Keratinocyte (primary cell): ENCODE measurements around the gene CRTC2. TPM values are rescaled to one million over a fixed set of nuclear protein-coding genes. Genes with fewer than 3 reads are reported as not detected.

ENCODE experiments used
- DNase-seq: peaks from one replicate; pipeline ENCODE4 v3.0.0-alpha.2; 2011; ENCODE audit warnings: low read depth, missing footprints, low spot score
- FAIRE-seq: peaks from 2 replicates; lab custom pipeline; 2011; peaks lifted over from hg19 to GRCh38; lab: Jason Lieb, UNC
- H2AFZ ChIP-seq: 2 replicates; pipeline ENCODE4 v1.6.0; 2012; ENCODE audit warnings: low read length, control low read depth, inconsistent platforms; ENCODE audit not compliant: control insufficient read depth
- H3K27ac ChIP-seq: 2 replicates; pipeline ENCODE4 v1.5.1; 2011; ENCODE audit warnings: low read length; ENCODE audit not compliant: control insufficient read depth, insufficient read depth
- H3K27me3 ChIP-seq: 3 replicates; pipeline ENCODE4 v1.6.0; 2011; ENCODE audit warnings: low read length; ENCODE audit not compliant: control insufficient read depth, insufficient read depth; ENCODE audit errors: extremely low read depth
- H3K36me3 ChIP-seq, 2 experiments: 2 replicates in 1 of 2; 3 replicates in 1 of 2; pipeline ENCODE4 v1.5.1; 2011; ENCODE audit warnings: low read length in 2 of 2, mild to moderate bottlenecking in 1 of 2; ENCODE audit not compliant: control insufficient read depth in 2 of 2, insufficient read depth in 2 of 2; ENCODE audit errors: extremely low read depth in 1 of 2
- H3K4me1 ChIP-seq: 3 replicates; pipeline ENCODE4 v1.5.1; 2011; ENCODE audit warnings: low read length; ENCODE audit not compliant: control insufficient read depth, insufficient read depth; ENCODE audit errors: extremely low read depth
- H3K4me2 ChIP-seq: 3 replicates; pipeline ENCODE4 v1.6.0; 2011; ENCODE audit warnings: low read depth, low read length; ENCODE audit not compliant: control insufficient read depth, insufficient read depth; ENCODE audit errors: extremely low read depth
- H3K4me3 ChIP-seq, 3 experiments: fragments of 200-600 bp in 1 of 3; sonication (generic) in 1 of 3; 2 replicates in 2 of 3; 3 replicates in 1 of 3; pipeline ENCODE4 v1.5.1; 2011 to 2016; ENCODE audit warnings: low read length in 3 of 3, mild to moderate bottlenecking in 3 of 3, control low read depth in 2 of 3, inconsistent platforms in 1 of 3, low read depth in 1 of 3, mixed read lengths in 1 of 3, mixed run types in 1 of 3, moderate library complexity in 1 of 3; ENCODE audit not compliant: control insufficient read depth in 2 of 3, insufficient read depth in 2 of 3; ENCODE audit errors: extremely low read depth in 1 of 3
- H3K79me2 ChIP-seq: 2 replicates; pipeline ENCODE4 v1.6.0; 2012; ENCODE audit warnings: low read length; ENCODE audit not compliant: control insufficient read depth, insufficient read depth
- H3K9ac ChIP-seq: 3 replicates; pipeline ENCODE4 v1.6.0; 2011; ENCODE audit warnings: low read length; ENCODE audit not compliant: control insufficient read depth, insufficient read depth; ENCODE audit errors: extremely low read depth
- H3K9me1 ChIP-seq: 3 replicates; pipeline ENCODE4 v1.6.0; 2011; ENCODE audit warnings: low read length; ENCODE audit not compliant: control insufficient read depth, insufficient read depth; ENCODE audit errors: extremely low read depth
- H3K9me3 ChIP-seq: 2 replicates; pipeline ENCODE4 v1.5.1; 2012; ENCODE audit warnings: low read depth, low read length; ENCODE audit not compliant: control insufficient read depth
- H4K20me1 ChIP-seq: 3 replicates; pipeline ENCODE4 v1.6.0; 2011; ENCODE audit warnings: low read length; ENCODE audit not compliant: control insufficient read depth, insufficient read depth; ENCODE audit errors: extremely low read depth
- CTCF ChIP-seq, 3 experiments: IDR thresholded peaks in 1 of 3; conservative IDR thresholded peaks in 1 of 3; optimal IDR thresholded peaks in 1 of 3; 2 replicates in 2 of 3; 3 replicates in 1 of 3; pipeline versions ENCODE3 to v1.5.1; 2011; ENCODE audit warnings: low read length in 3 of 3, mild to moderate bottlenecking in 3 of 3, moderate library complexity in 2 of 3, control low read depth in 1 of 3, inconsistent platforms in 1 of 3; ENCODE audit not compliant: insufficient read depth in 2 of 3; ENCODE audit errors: extremely low read depth in 1 of 3
- EZH2 ChIP-seq: IDR thresholded peaks from one replicate; pipeline ENCODE4 v1.6.1; 2012; ENCODE audit warnings: inconsistent platforms, mild to moderate bottlenecking, low read length, moderate library complexity
- dilution Hi-C: fragments of 300-500 bp; cut with MboI; formaldehyde crosslinking; loops from one replicate; pipeline ENCODE4 v1.7.0; 2020; ENCODE audit warnings: low sequenced_read_pairs; ENCODE audit not compliant: extremely low pct_ligation_motif_present
- polyA plus RNA-seq, 5 experiments: library from polyadenylated mRNA; depleted of rRNA in 3 of 5; stranded (reverse) in 3 of 5; stranded (forward) in 1 of 5; unstranded in 1 of 5; fragments of >200 nt; gene quantifications; 1 replicate in 1 of 5; 2 replicates in 3 of 5; 3 replicates in 1 of 5; pipeline versions ENCODE4 v1.2.1 to v1.2.3, GENCODE V29; 2011 to 2012; ENCODE audit warnings: missing spikeins in 2 of 5, low read depth in 1 of 5, low replicate concordance in 1 of 5

Gene CRTC2
- polyA plus RNA-seq, 1 donor (not counting 4 experiments of a cell fraction or from before 2014, with no cell fraction given): 15.9 TPM

GRCh38 chr1:153934746-153935145, 23.7 kb downstream of the CRTC2 start:
- H3K4me1 ChIP-seq: no peaks in the 10 kb centered on the region
- H3K27ac ChIP-seq: no peak overlapping the region
- H3K4me2 ChIP-seq: no peak overlapping the region
- DNase-seq (no peak), FAIRE-seq (no peak)
- dilution Hi-C loops: no loop called here
- H3K4me3 ChIP-seq: no peak overlapping the region
- no peak overlapping the region for H2AFZ ChIP-seq
- peaks cover 37 to 41% of the 10 kb centered on the region in 2 experiments for H3K36me3 ChIP-seq
- H3K9me3 ChIP-seq: no peaks in the 10 kb centered on the region
- H3K79me2 ChIP-seq: no peaks in the 10 kb centered on the region
- H3K9me1 ChIP-seq: no peaks in the 10 kb centered on the region
- no peaks in the 10 kb centered on the region for H3K27me3 ChIP-seq
- TF ChIP-seq CTCF (optimal IDR thresholded peaks at IDR 0.05 in 1 of 3, IDR thresholded peaks at IDR 0.05 in 1 of 3, conservative IDR thresholded peaks at IDR 0.05 in 1 of 3; ENCODE audit: extremely low read depth in 1 of 3, insufficient read depth in 2 of 3, low read length in 3 of 3) (no peak), EZH2 (no peak)
- H4K20me1 ChIP-seq: no peaks in the 10 kb centered on the region
- H3K9ac ChIP-seq: no peak overlapping the region

DNA sequence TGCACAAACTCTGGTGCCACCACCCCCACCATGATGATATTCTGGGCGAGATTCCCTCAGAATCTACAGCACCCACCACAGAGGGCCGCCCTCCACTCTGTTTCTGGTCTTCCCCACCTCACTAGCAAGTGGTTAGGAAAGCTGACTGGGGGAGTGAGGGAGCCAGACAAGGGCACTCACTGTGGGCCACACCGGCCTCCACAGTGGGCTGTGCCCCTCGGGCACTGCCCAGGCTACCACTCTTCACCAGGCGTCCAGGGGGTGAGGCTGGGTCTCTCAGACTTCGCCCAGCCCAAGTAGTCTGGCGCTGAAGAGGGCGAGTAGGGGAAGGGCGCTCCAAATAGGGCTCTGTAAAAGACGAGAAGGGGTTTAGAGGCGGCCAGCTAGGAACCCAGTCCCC, 24.5 kb downstream of the CRTC2 start:
- H3K4me2 ChIP-seq: no peak overlapping the region
- no peak overlapping the region for H3K27ac ChIP-seq
- no peak overlapping the region for H3K4me3 ChIP-seq
- no peaks in the 10 kb centered on the region for H3K4me1 ChIP-seq
- no peaks in the 10 kb centered on the region for H4K20me1 ChIP-seq
- no peak overlapping the region for H2AFZ ChIP-seq
- H3K27me3 ChIP-seq: no peaks in the 10 kb centered on the region
- H3K9me1 ChIP-seq: no peaks in the 10 kb centered on the region
- no peak overlapping the region for H3K9ac ChIP-seq
- dilution Hi-C loops: no loop called here
- H3K79me2 ChIP-seq: no peaks in the 10 kb centered on the region
- no peak for FAIRE-seq
- peaks cover 32 to 40% of the 10 kb centered on the region in 2 experiments for H3K36me3 ChIP-seq
- no peak for DNase-seq
- no peaks in the 10 kb centered on the region for H3K9me3 ChIP-seq
- no peak for TF ChIP-seq EZH2

DNA sequence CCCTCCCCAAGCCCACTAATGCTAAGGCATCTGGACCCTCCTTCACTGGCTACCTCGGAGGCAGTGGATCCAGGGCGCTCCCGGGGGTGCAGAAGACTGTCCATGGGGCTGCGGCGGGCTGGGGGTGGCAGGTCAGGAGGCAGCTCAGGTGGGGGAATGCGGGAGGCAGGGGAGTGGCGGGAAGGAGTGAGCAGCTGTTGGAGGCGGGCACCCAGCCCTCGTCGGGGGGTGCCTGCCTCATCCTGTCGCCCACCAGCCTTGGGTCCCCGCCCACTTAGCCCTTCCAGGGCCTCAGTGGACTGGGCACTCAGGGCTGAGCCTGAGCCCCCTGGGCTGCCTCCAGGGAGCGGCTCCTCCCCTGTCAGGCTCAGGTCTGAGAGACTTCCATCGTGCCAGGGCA, 25.0 kb downstream of the CRTC2 start:
- Histone ChIP-seq H3K4me2 (no peak overlapping the region), H4K20me1 (no peaks in the 10 kb centered on the region), H3K4me3 (no peak overlapping the region), H3K79me2 (no peaks in the 10 kb centered on the region), H3K9me3 (no peaks in the 10 kb centered on the region), H3K9ac (no peak overlapping the region), H3K27me3 (no peaks in the 10 kb centered on the region), H3K4me1 (no peaks in the 10 kb centered on the region), H3K36me3 (peaks cover 30 to 38% of the 10 kb centered on the region in 2 experiments), H3K27ac (no peak overlapping the region), H2AFZ (no peak overlapping the region), H3K9me1 (no peaks in the 10 kb centered on the region)
- dilution Hi-C loops: no loop called here
- no peak for TF ChIP-seq EZH2
- DNase-seq (no peak), FAIRE-seq (no peak)
